ENCODE results near the gene SASH1. TPM values are rescaled to one million over a fixed set of nuclear protein-coding genes. Genes with fewer than 3 reads are reported as not detected.

Gene SASH1
- total RNA-seq, result 10 to 100 TPM; 25.3 to 33.2 (median 29.5) TPM
- polyA plus RNA-seq, result 14.1 TPM
- long read RNA-seq, donor 1, full-length matches to known transcripts, result 16 of 58 reads
- long read RNA-seq, donor 1, partial matches to known transcripts, result 26 of 58 reads
- long read RNA-seq, donor 1, other reads (novel, unspliced or antisense), result 16 of 58 reads
- long read RNA-seq, donor 2, full-length matches to known transcripts, result 4 of 11 reads
- long read RNA-seq, donor 2, partial matches to known transcripts, result 3 of 11 reads
- long read RNA-seq, donor 2, other reads (novel, unspliced or antisense), result 4 of 11 reads
- long read RNA-seq, donor 3, partial matches to known transcripts, result 11 of 20 reads
- long read RNA-seq, donor 3, other reads (novel, unspliced or antisense), result 9 of 20 reads
- long read RNA-seq, donor 4, full-length matches to known transcripts, result 1 of 6 reads
- long read RNA-seq, donor 4, partial matches to known transcripts, result 3 of 6 reads
- long read RNA-seq, donor 4, other reads (novel, unspliced or antisense), result 2 of 6 reads

GRCh38 chr6:148342350-148343046, at the start of gene SASH1:
Gene SASH1 (plus strand): TSS chr6:148342838. CDS start chr6:148343068, 230 bp downstream.
- peak within 1 kb of the TSS; percentile 83 for H3K27ac ChIP-seq (ENCODE audit: low read length)
- peak; percentile 82 to 84 for ATAC-seq
- WGBS, result under 1% methylated on average over 67 of the region's 67 CpGs
- no peaks in the 10 kb centered on the region for H3K4me1 ChIP-seq (ENCODE audit: control insufficient read depth, insufficient read depth, low read length)
- intact Hi-C loops (cut with DNase I), result loop anchor here in 3 of 4 donors (5.0 to 10.0 kb wide), 3 partner anchors 112 to 122 kb away; no protein-coding TSS in a partner anchor
- H3K4me3 ChIP-seq (ENCODE audit: low read length), result peak within 1 kb of the TSS; percentile 90
- no peaks in the 10 kb centered on the region for H3K9me3 ChIP-seq (ENCODE audit: control insufficient read depth, low read length)
- no peaks in the 10 kb centered on the region for H3K27me3 ChIP-seq (ENCODE audit: control insufficient read depth, insufficient read depth)
- peak; percentile 72 to 86 (median 82) for DNase-seq

GRCh38 chr6:148293181-148293995, 49.2 kb upstream of the SASH1 start:
- 63% methylated on average over 9 of the region's 9 CpGs for WGBS
- Histone ChIP-seq H3K27ac (ENCODE audit: low read length) (no peak overlapping the region), H3K4me1 (ENCODE audit: control insufficient read depth, insufficient read depth, low read length) (no peaks in the 10 kb centered on the region), H3K27me3 (ENCODE audit: control insufficient read depth, insufficient read depth) (no peaks in the 10 kb centered on the region), H3K9me3 (ENCODE audit: control insufficient read depth, low read length) (no peaks in the 10 kb centered on the region), H3K4me3 (ENCODE audit: low read length) (no peak overlapping the region)
- DNase-seq (peak in 2 of 3 donors; percentile 67 to 68), ATAC-seq (peak; percentile 41 to 62)
- intact Hi-C loops (cut with DNase I), result no loop called here

- Histone ChIP-seq H3K4me1 (ENCODE audit: control insufficient read depth, insufficient read depth, low read length) (no peaks in the 10 kb centered on the region), H3K4me3 (ENCODE audit: low read length) (no peak overlapping the region), H3K27ac (ENCODE audit: low read length) (peak overlapping the region; percentile 23), H3K27me3 (ENCODE audit: control insufficient read depth, insufficient read depth) (no peaks in the 10 kb centered on the region), H3K9me3 (ENCODE audit: control insufficient read depth, low read length) (no peaks in the 10 kb centered on the region)
- intact Hi-C loops (cut with DNase I), result no loop called here
- DNase-seq (no peak), ATAC-seq (no peak)
- WGBS, result 76% methylated on average over 7 of the region's 7 CpGs
Observed at GRCh38 chr6:148294059-148294458, 48.6 kb upstream of the SASH1 start.

DNA sequence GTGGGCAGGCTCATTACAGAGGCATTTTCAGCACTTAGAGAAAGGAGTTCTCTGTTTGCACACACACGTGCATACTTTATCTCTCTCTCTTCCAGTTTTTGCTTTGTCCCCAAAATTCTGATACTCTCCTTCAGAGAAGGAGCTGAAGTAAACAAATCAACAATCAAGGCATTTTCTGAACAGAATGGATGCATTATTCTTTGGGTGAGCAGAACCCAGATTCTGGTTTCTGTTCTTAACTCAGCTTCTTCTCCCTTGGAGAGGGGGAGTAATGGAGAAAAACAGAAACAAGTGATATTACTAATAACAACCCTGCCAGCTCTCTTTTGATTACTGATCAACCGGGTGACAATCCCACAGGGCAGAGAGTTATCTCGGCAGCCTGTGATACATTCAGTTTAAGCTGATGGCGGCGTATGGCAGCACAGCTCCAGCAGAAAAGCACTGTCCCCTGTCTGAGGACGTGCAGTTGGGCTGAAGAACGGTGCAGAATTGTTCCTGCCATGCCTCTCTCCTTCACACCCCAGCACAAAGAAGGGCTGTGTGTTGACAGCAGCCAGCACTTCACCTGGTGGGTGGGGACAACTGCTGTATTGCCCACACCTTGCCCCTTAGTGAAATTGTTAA, 47.3 kb upstream of the SASH1 start:
- ATAC-seq (peak in 1 of 2 donors; percentile 43), DNase-seq (no peak)
- no peaks in the 10 kb centered on the region for H3K9me3 ChIP-seq (ENCODE audit: control insufficient read depth, low read length)
- no peak overlapping the region for H3K4me3 ChIP-seq (ENCODE audit: low read length)
- WGBS, result 43% methylated on average over 7 of the region's 7 CpGs
- intact Hi-C loops (cut with DNase I), result no loop called here
- no peaks in the 10 kb centered on the region for H3K4me1 ChIP-seq (ENCODE audit: control insufficient read depth, insufficient read depth, low read length)
- H3K27me3 ChIP-seq (ENCODE audit: control insufficient read depth, insufficient read depth), result no peaks in the 10 kb centered on the region
- H3K27ac ChIP-seq (ENCODE audit: low read length), result no peak overlapping the region

DNA sequence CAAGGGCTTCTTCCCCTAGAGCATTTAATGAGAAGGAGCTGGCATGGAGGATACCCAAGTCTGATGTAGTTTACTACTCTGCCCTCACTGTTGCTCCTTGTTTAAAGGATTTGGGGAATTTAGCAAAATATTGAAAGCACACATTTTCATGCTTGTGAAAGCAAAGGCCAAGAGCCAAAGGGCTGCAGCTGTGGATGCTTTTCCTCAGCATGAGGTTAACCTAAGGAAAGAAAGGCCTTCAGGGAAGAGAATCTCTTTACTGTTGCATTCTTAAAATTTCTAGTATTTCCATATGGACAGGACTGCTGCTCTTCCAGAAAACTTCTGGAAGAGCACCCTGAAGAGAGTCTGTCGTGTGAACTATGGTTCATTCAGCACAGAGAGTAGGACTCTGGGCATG, 45.9 kb upstream of the SASH1 start:
- intact Hi-C loops (cut with DNase I), result no loop called here
- WGBS, result 54% methylated on average over 1 of the region's 1 CpG
- Histone ChIP-seq H3K27me3 (ENCODE audit: control insufficient read depth, insufficient read depth) (no peaks in the 10 kb centered on the region), H3K27ac (ENCODE audit: low read length) (no peak overlapping the region), H3K4me1 (ENCODE audit: control insufficient read depth, insufficient read depth, low read length) (no peaks in the 10 kb centered on the region), H3K4me3 (ENCODE audit: low read length) (no peak overlapping the region), H3K9me3 (ENCODE audit: control insufficient read depth, low read length) (no peaks in the 10 kb centered on the region)
- ATAC-seq, result no peak
- no peak for DNase-seq

DNA sequence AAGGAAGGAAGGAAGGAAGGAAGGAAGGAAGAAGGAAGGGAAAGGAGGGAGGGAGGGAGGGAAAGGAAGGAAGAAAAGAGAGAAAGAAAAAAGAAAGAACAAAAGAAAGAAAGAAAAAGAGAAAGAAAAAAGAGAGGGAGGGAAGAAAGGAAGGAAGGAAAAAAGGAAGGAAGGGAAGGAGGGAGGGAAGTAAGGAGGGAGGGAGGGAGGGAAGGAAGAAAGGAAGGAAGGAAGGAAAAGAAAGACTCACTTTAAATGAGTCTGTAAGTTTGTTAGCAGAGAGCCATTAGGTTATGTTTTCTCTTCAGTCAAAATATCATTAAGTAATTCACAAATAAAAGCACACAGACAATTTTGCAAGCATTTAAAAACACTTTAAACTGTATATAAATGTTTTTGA, 44.0 kb upstream of the SASH1 start:
- ATAC-seq, result no peak
- Histone ChIP-seq H3K27me3 (ENCODE audit: control insufficient read depth, insufficient read depth) (no peaks in the 10 kb centered on the region), H3K4me3 (ENCODE audit: low read length) (no peak overlapping the region), H3K27ac (ENCODE audit: low read length) (no peak overlapping the region), H3K4me1 (ENCODE audit: control insufficient read depth, insufficient read depth, low read length) (no peaks in the 10 kb centered on the region), H3K9me3 (ENCODE audit: control insufficient read depth, low read length) (no peaks in the 10 kb centered on the region)
- intact Hi-C loops (cut with DNase I), result no loop called here
- DNase-seq, result no peak

GRCh38 chr6:148303616-148304015, 39.0 kb upstream of the SASH1 start:
- intact Hi-C loops (cut with DNase I), result no loop called here
- no peak overlapping the region for H3K27ac ChIP-seq (ENCODE audit: low read length)
- no peaks in the 10 kb centered on the region for H3K4me1 ChIP-seq (ENCODE audit: control insufficient read depth, insufficient read depth, low read length)
- WGBS, result 98% methylated on average over 5 of the region's 5 CpGs
- H3K9me3 ChIP-seq (ENCODE audit: control insufficient read depth, low read length), result no peaks in the 10 kb centered on the region
- DNase-seq (no peak), ATAC-seq (no peak)
- no peaks in the 10 kb centered on the region for H3K27me3 ChIP-seq (ENCODE audit: control insufficient read depth, insufficient read depth)
- no peak overlapping the region for H3K4me3 ChIP-seq (ENCODE audit: low read length)

DNA sequence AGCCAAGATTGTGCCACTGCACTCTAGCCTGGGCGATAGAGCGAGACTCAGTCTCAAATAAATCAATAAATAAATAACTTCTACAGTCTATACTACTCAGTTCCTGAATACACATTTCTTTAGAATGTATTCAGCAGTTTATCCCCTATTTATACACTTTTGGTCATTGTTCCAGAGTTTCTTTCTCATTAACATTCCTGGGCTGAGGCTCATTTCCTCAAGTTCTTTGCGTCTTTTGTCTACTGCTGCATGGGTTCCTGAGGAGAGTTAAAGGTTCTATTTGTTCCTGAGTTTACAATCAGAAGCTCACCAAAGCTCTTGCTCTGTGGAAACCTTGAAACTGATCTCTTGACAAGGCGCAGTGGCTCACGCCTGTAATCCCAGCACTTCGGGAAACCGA, 37.7 kb upstream of the SASH1 start:
- WGBS, result 72% methylated on average over 7 of the region's 7 CpGs
- H3K9me3 ChIP-seq (ENCODE audit: control insufficient read depth, low read length), result no peaks in the 10 kb centered on the region
- intact Hi-C loops (cut with DNase I), result no loop called here
- H3K4me1 ChIP-seq (ENCODE audit: control insufficient read depth, insufficient read depth, low read length), result no peaks in the 10 kb centered on the region
- DNase-seq (no peak), ATAC-seq (peak in 1 of 2 donors; percentile 41)
- no peak overlapping the region for H3K4me3 ChIP-seq (ENCODE audit: low read length)
- H3K27ac ChIP-seq (ENCODE audit: low read length), result no peak overlapping the region
- no peaks in the 10 kb centered on the region for H3K27me3 ChIP-seq (ENCODE audit: control insufficient read depth, insufficient read depth)

- no peaks in the 10 kb centered on the region for H3K9me3 ChIP-seq (ENCODE audit: control insufficient read depth, low read length)
- ATAC-seq (no peak), DNase-seq (no peak)
- no peaks in the 10 kb centered on the region for H3K4me1 ChIP-seq (ENCODE audit: control insufficient read depth, insufficient read depth, low read length)
- no peak overlapping the region for H3K27ac ChIP-seq (ENCODE audit: low read length)
- H3K27me3 ChIP-seq (ENCODE audit: control insufficient read depth, insufficient read depth), result no peaks in the 10 kb centered on the region
- no peak overlapping the region for H3K4me3 ChIP-seq (ENCODE audit: low read length)
- intact Hi-C loops (cut with DNase I), result no loop called here
- 92% methylated on average over 2 of the region's 2 CpGs for WGBS
Observed at GRCh38 chr6:148306286-148306685, 36.4 kb upstream of the SASH1 start.

DNA sequence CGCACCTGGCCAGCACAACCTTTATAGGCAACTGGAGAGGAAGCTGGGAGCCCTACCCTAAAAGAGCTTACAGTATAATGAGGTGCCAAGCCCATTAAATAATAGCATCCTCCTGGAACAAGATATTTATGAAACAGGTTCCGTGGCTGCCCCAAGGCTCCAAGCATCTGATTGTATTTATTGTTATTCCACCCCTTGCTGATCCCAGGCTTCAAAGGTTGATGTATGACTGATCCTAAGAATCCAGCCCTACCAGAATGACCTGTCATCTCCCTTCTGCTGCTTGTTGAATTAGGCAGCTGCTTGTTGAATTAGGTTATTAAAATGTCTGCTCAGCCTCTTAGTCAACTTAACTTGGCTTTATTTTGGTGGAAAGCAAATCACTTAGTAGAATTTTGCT, 35.2 kb upstream of the SASH1 start:
- intact Hi-C loops (cut with DNase I), result no loop called here
- Histone ChIP-seq H3K27ac (ENCODE audit: low read length) (no peak overlapping the region), H3K4me3 (ENCODE audit: low read length) (no peak overlapping the region), H3K4me1 (ENCODE audit: control insufficient read depth, insufficient read depth, low read length) (no peaks in the 10 kb centered on the region), H3K9me3 (ENCODE audit: control insufficient read depth, low read length) (no peaks in the 10 kb centered on the region), H3K27me3 (ENCODE audit: control insufficient read depth, insufficient read depth) (no peaks in the 10 kb centered on the region)
- no peak for DNase-seq
- WGBS, result 93% methylated on average over 2 of the region's 2 CpGs
- no peak for ATAC-seq
